Measurements from ENCODE around the gene OPRD1.

Gene OPRD1

GRCh38 chr1:28807046-28807445 is 4.9 kb upstream of the OPRD1 start:
- Histone ChIP-seq H3K23ac (ENCODE audit: low read length in 2 of 2) (no peak overlapping the region), H2AK5ac (ENCODE audit: low read length, severe bottlenecking) (no peak overlapping the region), H3K27me3 (ENCODE audit: control insufficient read depth in 1 of 2, insufficient read depth in 1 of 2, low read length in 2 of 2) (peaks cover 23 to 59% of the 10 kb centered on the region in 2 experiments), H3K4me1 (ENCODE audit: control insufficient read depth, insufficient read depth, low read depth, low read length) (peaks cover 3% of the 10 kb centered on the region), H2BK15ac (ENCODE audit: low read depth, poor library complexity, severe bottlenecking) (no peak overlapping the region), H4K91ac (ENCODE audit: low read length) (no peak overlapping the region), H2BK5ac (ENCODE audit: low read depth, low read length, poor library complexity, severe bottlenecking) (no peak overlapping the region), H3K14ac (ENCODE audit: low read length in 2 of 2) (no peak overlapping the region), H3K18ac (ENCODE audit: low read depth in 1 of 2, low read length in 2 of 2) (no peak overlapping the region), H3K27ac (ENCODE audit: low read length, poor library complexity, severe bottlenecking) (no peak overlapping the region), H2BK12ac (ENCODE audit: low read length in 2 of 2) (no peak overlapping the region), H3K4ac (ENCODE audit: low read depth in 1 of 2, low read length in 2 of 2) (no peak overlapping the region), H2AFZ (ENCODE audit: low read depth, low read length) (no peak overlapping the region), H3K9me3 (ENCODE audit: control insufficient read depth, low read length) (no peaks in the 10 kb centered on the region), H4K8ac (ENCODE audit: low read length) (no peak overlapping the region), H3K4me3 (ENCODE audit: insufficient read depth in 1 of 2, low read depth in 1 of 2, low read length in 2 of 2) (no peak overlapping the region), H3K4me2 (ENCODE audit: low read length, poor library complexity, severe bottlenecking) (no peak overlapping the region), H3K36me3 (ENCODE audit: control insufficient read depth in 1 of 2, insufficient read depth in 2 of 2, low read depth in 1 of 2, low read length in 2 of 2) (no peaks in the 10 kb centered on the region), H2BK120ac (ENCODE audit: low read depth, low read length) (no peak overlapping the region), H3K79me1 (replicated peaks; ENCODE audit: low read length, poor library complexity, severe bottlenecking) (no peaks in the 10 kb centered on the region), H3K9ac (ENCODE audit: low read length) (no peak overlapping the region)
- WGBS, result 54% methylated on average over 4 of the region's 4 CpGs
- no peak for DNase-seq

GRCh38 chr1:28807986-28808385 is 4.0 kb upstream of the OPRD1 start:
- Histone ChIP-seq H3K4me2 (ENCODE audit: low read length, poor library complexity, severe bottlenecking) (no peak overlapping the region), H2BK120ac (ENCODE audit: low read depth, low read length) (no peak overlapping the region), H4K91ac (ENCODE audit: low read length) (no peak overlapping the region), H3K18ac (ENCODE audit: low read depth in 1 of 2, low read length in 2 of 2) (no peak overlapping the region), H3K9ac (ENCODE audit: low read length) (no peak overlapping the region), H3K79me1 (replicated peaks; ENCODE audit: low read length, poor library complexity, severe bottlenecking) (no peaks in the 10 kb centered on the region), H3K23ac (ENCODE audit: low read length in 2 of 2) (no peak overlapping the region), H3K4me1 (ENCODE audit: control insufficient read depth, insufficient read depth, low read depth, low read length) (peaks cover 9% of the 10 kb centered on the region), H3K36me3 (ENCODE audit: control insufficient read depth in 1 of 2, insufficient read depth in 2 of 2, low read depth in 1 of 2, low read length in 2 of 2) (peaks cover 0 to 6% of the 10 kb centered on the region in 2 experiments), H3K27me3 (ENCODE audit: control insufficient read depth in 1 of 2, insufficient read depth in 1 of 2, low read length in 2 of 2) (peaks cover 30 to 66% of the 10 kb centered on the region in 2 experiments), H2BK5ac (ENCODE audit: low read depth, low read length, poor library complexity, severe bottlenecking) (no peak overlapping the region), H3K4ac (ENCODE audit: low read depth in 1 of 2, low read length in 2 of 2) (no peak overlapping the region), H2AFZ (ENCODE audit: low read depth, low read length) (no peak overlapping the region), H2AK5ac (ENCODE audit: low read length, severe bottlenecking) (no peak overlapping the region), H3K9me3 (ENCODE audit: control insufficient read depth, low read length) (no peaks in the 10 kb centered on the region), H3K4me3 (ENCODE audit: insufficient read depth in 1 of 2, low read depth in 1 of 2, low read length in 2 of 2) (no peak overlapping the region), H2BK15ac (ENCODE audit: low read depth, poor library complexity, severe bottlenecking) (no peak overlapping the region), H3K14ac (ENCODE audit: low read length in 2 of 2) (no peak overlapping the region), H2BK12ac (ENCODE audit: low read length in 2 of 2) (no peak overlapping the region), H3K27ac (ENCODE audit: low read length, poor library complexity, severe bottlenecking) (no peak overlapping the region), H4K8ac (ENCODE audit: low read length) (no peak overlapping the region)
- WGBS, result 78% methylated on average over 4 of the region's 4 CpGs
- no peak for DNase-seq

GRCh38 chr1:28811369-28811765 is 603 bp upstream of the OPRD1 start:
- 79% methylated on average over 7 of the region's 9 CpGs for WGBS
- Histone ChIP-seq H2BK120ac (ENCODE audit: low read depth, low read length) (no peak overlapping the region), H3K9me3 (ENCODE audit: control insufficient read depth, low read length) (no peaks in the 10 kb centered on the region), H3K9ac (ENCODE audit: low read length) (no peak overlapping the region), H2AFZ (ENCODE audit: low read depth, low read length) (no peak overlapping the region), H4K8ac (ENCODE audit: low read length) (no peak overlapping the region), H3K4ac (ENCODE audit: low read depth in 1 of 2, low read length in 2 of 2) (no peak overlapping the region), H3K4me2 (ENCODE audit: low read length, poor library complexity, severe bottlenecking) (no peak overlapping the region), H2BK15ac (ENCODE audit: low read depth, poor library complexity, severe bottlenecking) (no peak overlapping the region), H3K23ac (ENCODE audit: low read length in 2 of 2) (no peak overlapping the region), H2BK12ac (ENCODE audit: low read length in 2 of 2) (no peak overlapping the region), H2AK5ac (ENCODE audit: low read length, severe bottlenecking) (no peak overlapping the region), H3K79me1 (replicated peaks; ENCODE audit: low read length, poor library complexity, severe bottlenecking) (no peaks in the 10 kb centered on the region), H4K91ac (ENCODE audit: low read length) (peak overlapping the region; percentile 5), H3K18ac (ENCODE audit: low read depth in 1 of 2, low read length in 2 of 2) (no peak overlapping the region), H3K27ac (ENCODE audit: low read length, poor library complexity, severe bottlenecking) (no peak overlapping the region), H3K4me1 (ENCODE audit: control insufficient read depth, insufficient read depth, low read depth, low read length) (peaks cover 9% of the 10 kb centered on the region), H3K27me3 (ENCODE audit: control insufficient read depth in 1 of 2, insufficient read depth in 1 of 2, low read length in 2 of 2) (peaks cover 64 to 75% of the 10 kb centered on the region in 2 experiments), H3K36me3 (ENCODE audit: control insufficient read depth in 1 of 2, insufficient read depth in 2 of 2, low read depth in 1 of 2, low read length in 2 of 2) (peaks cover 0 to 6% of the 10 kb centered on the region in 2 experiments), H2BK5ac (ENCODE audit: low read depth, low read length, poor library complexity, severe bottlenecking) (no peak overlapping the region), H3K4me3 (ENCODE audit: insufficient read depth in 1 of 2, low read depth in 1 of 2, low read length in 2 of 2) (no peak overlapping the region), H3K14ac (ENCODE audit: low read length in 2 of 2) (no peak overlapping the region)
- DNase-seq, result no peak

- Histone ChIP-seq H3K27me3 (ENCODE audit: control insufficient read depth in 1 of 2, insufficient read depth in 1 of 2, low read length in 2 of 2) (peaks cover 78 to 79% of the 10 kb centered on the region in 2 experiments), H2AK5ac (ENCODE audit: low read length, severe bottlenecking) (no peak overlapping the region), H3K4me1 (ENCODE audit: control insufficient read depth, insufficient read depth, low read depth, low read length) (peaks cover 9% of the 10 kb centered on the region), H3K9me3 (ENCODE audit: control insufficient read depth, low read length) (no peaks in the 10 kb centered on the region), H3K4me3 (ENCODE audit: insufficient read depth in 1 of 2, low read depth in 1 of 2, low read length in 2 of 2) (no peak overlapping the region), H3K9ac (ENCODE audit: low read length) (no peak overlapping the region), H3K79me1 (replicated peaks; ENCODE audit: low read length, poor library complexity, severe bottlenecking) (no peaks in the 10 kb centered on the region), H4K8ac (ENCODE audit: low read length) (no peak overlapping the region), H2AFZ (ENCODE audit: low read depth, low read length) (no peak overlapping the region), H2BK12ac (ENCODE audit: low read length in 2 of 2) (no peak overlapping the region), H3K36me3 (ENCODE audit: control insufficient read depth in 1 of 2, insufficient read depth in 2 of 2, low read depth in 1 of 2, low read length in 2 of 2) (peaks cover 0 to 6% of the 10 kb centered on the region in 2 experiments), H3K18ac (ENCODE audit: low read depth in 1 of 2, low read length in 2 of 2) (no peak overlapping the region), H2BK15ac (ENCODE audit: low read depth, poor library complexity, severe bottlenecking) (no peak overlapping the region), H3K27ac (ENCODE audit: low read length, poor library complexity, severe bottlenecking) (no peak overlapping the region), H3K14ac (ENCODE audit: low read length in 2 of 2) (peak overlapping the region in 1 of 2 experiments; percentile 53), H3K4me2 (ENCODE audit: low read length, poor library complexity, severe bottlenecking) (no peak overlapping the region), H2BK5ac (ENCODE audit: low read depth, low read length, poor library complexity, severe bottlenecking) (no peak overlapping the region), H3K23ac (ENCODE audit: low read length in 2 of 2) (no peak overlapping the region), H4K91ac (ENCODE audit: low read length) (no peak overlapping the region), H2BK120ac (ENCODE audit: low read depth, low read length) (no peak overlapping the region), H3K4ac (ENCODE audit: low read depth in 1 of 2, low read length in 2 of 2) (no peak overlapping the region)
- DNase-seq, result no peak
- 59% methylated on average over 33 of the region's 34 CpGs for WGBS
Observed at GRCh38 chr1:28812669-28813468, 899 bp downstream of the OPRD1 start.

Data from mesenchymal stem cell (in vitro differentiated cells and primary cell).